CD14-positive monocyte (primary cell): ENCODE results near the gene ITK. TPM values are rescaled to one million over a fixed set of nuclear protein-coding genes. Genes with fewer than 3 reads are reported as not detected.
"Not testable (repeated sequence)": the region's sequence is repeated elsewhere in the genome, so short reads cannot be mapped to it uniquely, and the experiment has no call there.

Experiments used
- DNase-seq, 3 donors: peaks; one replicate each; pipeline ENCODE4 v3.0.0-alpha.2; 2011 to 2022
- H2AFZ ChIP-seq: 2 replicates; pipeline ENCODE4 v1.6.0; 2012; ENCODE audit warnings: mild to moderate bottlenecking, low read depth, low read length, inconsistent platforms; ENCODE audit not compliant: insufficient read depth, poor library complexity, severe bottlenecking
- H3K27ac ChIP-seq, 2 donors: 1 replicate in 1 of 2; 2 replicates in 1 of 2; pipeline ENCODE4 v1.5.1; 2012 to 2013; ENCODE audit warnings: low read length in 2 of 2, control low read depth in 1 of 2, inconsistent platforms in 1 of 2, low read depth in 1 of 2, mild to moderate bottlenecking in 1 of 2
- H3K27me3 ChIP-seq, 2 donors: one replicate each; pipeline versions ENCODE4 v1.6.0 to v1.6.1; 2011 to 2013; ENCODE audit warnings: low read length in 2 of 2; ENCODE audit not compliant: control insufficient read depth in 2 of 2, insufficient read depth in 2 of 2
- H3K36me3 ChIP-seq, 2 donors: replicated peaks in 1 of 2; 1 replicate in 1 of 2; 2 replicates in 1 of 2; pipeline versions ENCODE4 v1.5.1 to v1.6.1; 2012 to 2013; ENCODE audit warnings: low read length in 2 of 2, control low read depth in 1 of 2, inconsistent platforms in 1 of 2, mild to moderate bottlenecking in 1 of 2; ENCODE audit not compliant: insufficient read depth in 2 of 2, control insufficient read depth in 1 of 2
- H3K4me1 ChIP-seq, 2 donors: 1 replicate in 1 of 2; 2 replicates in 1 of 2; pipeline versions ENCODE4 v1.5.1 to v1.6.1; 2012 to 2013; ENCODE audit warnings: low read length in 2 of 2, control low read depth in 1 of 2, inconsistent platforms in 1 of 2, mild to moderate bottlenecking in 1 of 2, moderate library complexity in 1 of 2; ENCODE audit not compliant: insufficient read depth in 2 of 2, control insufficient read depth in 1 of 2
- H3K4me2 ChIP-seq: replicated peaks from 2 replicates; pipeline ENCODE3; 2012; ENCODE audit warnings: low read length, moderate library complexity, mild to moderate bottlenecking; ENCODE audit not compliant: poor library complexity, severe bottlenecking; ENCODE audit errors: extremely low read depth
- H3K4me3 ChIP-seq, 3 experiments: fragments of 200-600 bp in 1 of 3; sonication (generic) in 1 of 3; replicated peaks in 1 of 3; 1 replicate in 2 of 3; 2 replicates in 1 of 3; pipeline ENCODE4 v1.5.1; 2011 to 2013; ENCODE audit warnings: low read length in 3 of 3, mild to moderate bottlenecking in 3 of 3, control low read depth in 2 of 3, low read depth in 2 of 3, inconsistent platforms in 1 of 3, moderate library complexity in 1 of 3
- H3K79me2 ChIP-seq: 2 replicates; pipeline ENCODE4 v1.6.0; 2012; ENCODE audit warnings: mild to moderate bottlenecking, control low read depth, inconsistent platforms, low read length, moderate library complexity; ENCODE audit not compliant: insufficient read depth
- H3K9ac ChIP-seq: 2 replicates; pipeline ENCODE4 v1.6.0; 2017; ENCODE audit warnings: low read length, mild to moderate bottlenecking; ENCODE audit not compliant: insufficient read depth, poor library complexity, severe bottlenecking
- H3K9me3 ChIP-seq, 2 donors: replicated peaks in 1 of 2; 1 replicate in 1 of 2; 2 replicates in 1 of 2; pipeline versions ENCODE4 v1.5.1 to v1.6.1; 2012 to 2013; ENCODE audit warnings: low read length in 2 of 2, control low read depth in 1 of 2; ENCODE audit not compliant: control insufficient read depth in 1 of 2, insufficient read depth in 1 of 2
- H4K20me1 ChIP-seq: 2 replicates; pipeline ENCODE4 v1.6.0; 2012; ENCODE audit warnings: mild to moderate bottlenecking, low read length, control low read depth, moderate library complexity; ENCODE audit not compliant: insufficient read depth
- H3K27ac Mint-ChIP-seq, 7 donors: one replicate each; pipeline ENCODE4 v1.8.0; 2020; ENCODE audit warnings: mild to moderate bottlenecking in 7 of 7, mixed read lengths in 7 of 7, moderate library complexity in 6 of 7, inconsistent platforms in 2 of 7
- H3K27me3 Mint-ChIP-seq, 3 donors: one replicate each; pipeline ENCODE4 v1.8.0; 2021 to 2022; ENCODE audit warnings: low read depth in 3 of 3, mild to moderate bottlenecking in 3 of 3, mixed read lengths in 3 of 3, moderate library complexity in 3 of 3, inconsistent platforms in 1 of 3
- H3K36me3 Mint-ChIP-seq, 2 donors: one replicate each; pipeline ENCODE4 v1.8.0; 2020; ENCODE audit warnings: mixed read lengths in 2 of 2, inconsistent platforms in 1 of 2, mild to moderate bottlenecking in 1 of 2
- H3K4me1 Mint-ChIP-seq: one replicate; pipeline ENCODE4 v1.8.0; 2020; ENCODE audit warnings: mild to moderate bottlenecking, mixed read lengths
- H3K4me3 Mint-ChIP-seq, 2 donors: one replicate each; pipeline ENCODE4 v1.8.0; 2020; ENCODE audit warnings: mild to moderate bottlenecking in 2 of 2, mixed read lengths in 2 of 2, moderate library complexity in 1 of 2
- H3K9me3 Mint-ChIP-seq, 7 donors: one replicate each; pipeline ENCODE4 v1.8.0; 2020 to 2022; ENCODE audit warnings: mixed read lengths in 7 of 7, mild to moderate bottlenecking in 6 of 7, moderate library complexity in 6 of 7, inconsistent platforms in 2 of 7
- CTCF ChIP-seq: fragments of 200-600 bp; IDR thresholded peaks from one replicate; pipeline ENCODE4 v1.8.0; 2022; ENCODE audit warnings: antibody characterized with exemption, mild to moderate bottlenecking
- WGBS: methylation state at CpG from one replicate; pipeline ENCODE4 v1.1.5; 2013; ENCODE audit warnings: missing lambda C conversion rate; ENCODE audit not compliant: insufficient coverage; 5-methylcytosine and 5-hydroxymethylcytosine counted together
- intact Hi-C, 2 donors: fragments of 100-400 bp; cut with micrococcal nuclease; formaldehyde crosslinking; loops; one replicate each; pipeline versions ENCODE4 v1.15.0 to v1.15.1; 2023
- polyA plus RNA-seq, 3 donors: library from polyadenylated mRNA; depleted of rRNA in 1 of 3; unstranded in 2 of 3; stranded (reverse) in 1 of 3; fragments of 300-500 nt in 2 of 3; fragments of >200 nt in 1 of 3; fragmentation: Illumina TruSeq in 2 of 3; gene quantifications; 1 replicate in 2 of 3; 2 replicates in 1 of 3; pipeline ENCODE4 v1.2.3, GENCODE V29; 2012 to 2021

Gene ITK
- polyA plus RNA-seq, 3 donors, result 0.03 to 0.60 (median 0.39) TPM

GRCh38 chr5:157236423-157236822, 55.8 kb downstream of the ITK start:
- no CpG with 5 or more reads among the region's 3 CpGs for WGBS
- no peaks in the 10 kb centered on the region for H3K27me3 ChIP-seq
- Mint-ChIP-seq H3K36me3 (peaks cover 0 to 1% of the 10 kb centered on the region in 2 donors), H3K27ac (no peak overlapping the region), H3K27me3 (peaks cover 0 to 2% (median 0%) of the 10 kb centered on the region in 3 donors), H3K4me1 (no peaks in the 10 kb centered on the region), H3K4me3 (no peak overlapping the region), H3K9me3 (peaks cover 0 to 2% (median 0%) of the 10 kb centered on the region in 7 donors)
- no peak overlapping the region for H3K4me2 ChIP-seq
- no peak overlapping the region for H3K27ac ChIP-seq
- TF ChIP-seq CTCF, result no peak
- no peaks in the 10 kb centered on the region for H4K20me1 ChIP-seq
- no peak overlapping the region for H3K4me3 ChIP-seq
- intact Hi-C loops, result no loop called here
- H3K9ac ChIP-seq, result no peak overlapping the region
- no peak for DNase-seq
- H2AFZ ChIP-seq, result no peak overlapping the region
- H3K79me2 ChIP-seq, result no peaks in the 10 kb centered on the region
- H3K4me1 ChIP-seq, result no peaks in the 10 kb centered on the region
- no peaks in the 10 kb centered on the region for H3K9me3 ChIP-seq
- H3K36me3 ChIP-seq, result no peaks in the 10 kb centered on the region

GRCh38 chr5:157241483-157241882, 60.8 kb downstream of the ITK start:
- no peaks in the 10 kb centered on the region for H4K20me1 ChIP-seq
- no peak overlapping the region for H3K27ac ChIP-seq
- WGBS, result 92% methylated on average over 2 of the region's 4 CpGs
- no peak overlapping the region for H2AFZ ChIP-seq
- no peak overlapping the region for H3K4me2 ChIP-seq
- H3K79me2 ChIP-seq, result no peaks in the 10 kb centered on the region
- Mint-ChIP-seq H3K4me1 (no peaks in the 10 kb centered on the region), H3K27me3 (peaks cover 0 to 2% (median 2%) of the 10 kb centered on the region in 3 donors), H3K4me3 (no peak overlapping the region), H3K36me3 (peaks cover 0 to 1% of the 10 kb centered on the region in 2 donors), H3K9me3 (peaks cover 0 to 2% (median 0%) of the 10 kb centered on the region in 7 donors), H3K27ac (peak overlapping the region in 1 of 7 donors; percentile 11)
- intact Hi-C loops, result no loop called here
- H3K4me1 ChIP-seq, result no peaks in the 10 kb centered on the region
- no peak overlapping the region for H3K9ac ChIP-seq
- DNase-seq, result no peak
- TF ChIP-seq CTCF, result no peak
- H3K27me3 ChIP-seq, result no peaks in the 10 kb centered on the region
- H3K4me3 ChIP-seq, result no peak overlapping the region
- H3K9me3 ChIP-seq, result no peaks in the 10 kb centered on the region
- no peaks in the 10 kb centered on the region for H3K36me3 ChIP-seq

- intact Hi-C loops, H3K36me3 Mint-ChIP-seq, H3K27me3 ChIP-seq, H3K4me3 ChIP-seq, DNase-seq, H3K9ac ChIP-seq, H3K27me3 Mint-ChIP-seq, H3K9me3 Mint-ChIP-seq, H3K4me3 Mint-ChIP-seq, H2AFZ ChIP-seq, H3K4me2 ChIP-seq, H3K27ac Mint-ChIP-seq, H3K9me3 ChIP-seq, H4K20me1 ChIP-seq, H3K36me3 ChIP-seq, H3K27ac ChIP-seq, H3K79me2 ChIP-seq: not testable (repeated sequence)
- H3K4me1 ChIP-seq, result peaks cover 13 to 16% of the 10 kb centered on the region in 2 donors
- 70% methylated on average over 4 of the region's 7 CpGs for WGBS
- peaks cover 15% of the 10 kb centered on the region for H3K4me1 Mint-ChIP-seq
Observed at GRCh38 chr5:157244704-157245103, 64.1 kb downstream of the ITK start.
